Measurements from ENCODE around the gene COL27A1.

The COL27A1 gene

DNA sequence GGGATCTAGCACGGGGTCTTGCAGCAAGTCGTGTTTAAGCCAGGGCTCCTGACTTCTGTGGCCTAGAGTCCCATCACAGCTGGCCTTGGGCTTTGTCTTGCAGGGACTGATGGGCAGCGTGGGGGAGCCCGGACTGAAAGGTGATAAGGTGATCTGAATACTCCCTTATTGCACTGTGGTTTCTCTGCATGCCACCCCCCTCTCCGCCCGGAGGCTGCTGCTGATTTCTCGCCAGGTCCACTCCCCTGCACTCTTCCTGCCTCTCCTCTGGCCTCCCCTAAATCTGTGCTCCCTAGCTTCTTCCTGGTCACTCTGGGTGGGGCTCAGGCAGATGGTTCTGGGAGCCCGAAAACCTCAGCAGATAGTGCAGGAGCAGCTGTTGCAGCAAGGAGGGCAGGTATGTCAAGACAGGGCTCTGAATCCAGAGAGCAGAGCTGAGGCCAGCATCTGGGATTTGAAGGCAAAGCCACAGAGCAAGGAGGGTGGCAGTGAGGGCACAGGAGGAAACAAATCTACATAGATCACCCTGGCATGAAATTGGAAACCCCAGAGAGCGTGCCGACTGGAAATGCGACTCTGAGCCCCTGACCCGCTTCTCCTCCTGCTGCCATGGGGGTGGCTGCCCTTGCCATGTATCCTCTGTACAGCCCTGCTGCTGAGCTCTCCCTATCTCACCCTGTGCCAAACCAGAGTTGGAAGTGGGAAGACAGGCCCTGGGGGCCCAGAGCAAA lies 76.5 kb downstream of the COL27A1 start:
- H3K27ac ChIP-seq = no peak overlapping the region
- TF ChIP-seq, protein P1, sequence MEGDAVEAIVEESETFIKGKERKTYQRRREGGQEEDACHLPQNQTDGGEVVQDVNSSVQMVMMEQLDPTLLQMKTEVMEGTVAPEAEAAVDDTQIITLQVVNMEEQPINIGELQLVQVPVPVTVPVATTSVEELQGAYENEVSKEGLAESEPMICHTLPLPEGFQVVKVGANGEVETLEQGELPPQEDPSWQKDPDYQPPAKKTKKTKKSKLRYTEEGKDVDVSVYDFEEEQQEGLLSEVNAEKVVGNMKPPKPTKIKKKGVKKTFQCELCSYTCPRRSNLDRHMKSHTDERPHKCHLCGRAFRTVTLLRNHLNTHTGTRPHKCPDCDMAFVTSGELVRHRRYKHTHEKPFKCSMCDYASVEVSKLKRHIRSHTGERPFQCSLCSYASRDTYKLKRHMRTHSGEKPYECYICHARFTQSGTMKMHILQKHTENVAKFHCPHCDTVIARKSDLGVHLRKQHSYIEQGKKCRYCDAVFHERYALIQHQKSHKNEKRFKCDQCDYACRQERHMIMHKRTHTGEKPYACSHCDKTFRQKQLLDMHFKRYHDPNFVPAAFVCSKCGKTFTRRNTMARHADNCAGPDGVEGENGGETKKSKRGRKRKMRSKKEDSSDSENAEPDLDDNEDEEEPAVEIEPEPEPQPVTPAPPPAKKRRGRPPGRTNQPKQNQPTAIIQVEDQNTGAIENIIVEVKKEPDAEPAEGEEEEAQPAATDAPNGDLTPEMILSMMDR (conservative IDR thresholded peaks at IDR 0.05) = no peak
- TF ChIP-seq ZFX (IDR thresholded peaks at IDR 0.05) = no peak

DNA sequence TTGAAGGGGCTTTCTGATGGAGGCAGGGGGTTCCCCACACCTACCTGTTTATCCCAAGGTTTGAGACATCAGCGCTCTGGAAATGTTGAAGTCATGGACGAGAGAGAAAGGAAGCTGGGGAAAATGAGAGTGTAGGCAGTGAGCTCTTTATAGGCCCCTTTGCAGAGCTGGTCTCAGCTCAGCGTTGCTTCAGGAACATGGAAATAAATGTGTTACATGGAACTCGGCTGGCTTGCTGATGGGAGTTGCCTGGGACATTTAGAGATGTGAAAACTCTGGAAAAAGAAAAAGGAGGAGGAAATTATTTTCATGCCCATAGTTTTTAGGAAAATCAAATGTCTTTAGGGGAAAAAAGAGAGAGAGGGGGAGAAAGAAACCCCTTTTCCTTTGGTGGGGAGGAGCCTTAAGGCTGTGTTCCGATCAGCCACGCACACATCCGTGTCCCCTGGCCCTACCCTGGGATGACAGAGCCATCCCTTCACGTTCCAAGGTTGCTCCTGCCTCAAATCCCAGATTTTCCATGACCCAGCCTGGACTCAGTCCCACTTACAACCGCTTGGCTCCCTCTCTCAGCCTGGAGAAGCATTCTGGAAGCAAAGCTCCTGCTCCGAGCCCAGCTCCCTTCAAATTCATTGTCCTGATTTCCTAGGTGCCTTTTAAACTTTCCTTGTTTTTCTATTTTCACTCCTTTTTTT lies 78.3 kb downstream of the COL27A1 start:
- TF ChIP-seq, protein P1 (conservative IDR thresholded peaks at IDR 0.05) = no peak
- TF ChIP-seq ZFX (IDR thresholded peaks at IDR 0.05) = no peak
- H3K27ac ChIP-seq = no peak overlapping the region

DNA sequence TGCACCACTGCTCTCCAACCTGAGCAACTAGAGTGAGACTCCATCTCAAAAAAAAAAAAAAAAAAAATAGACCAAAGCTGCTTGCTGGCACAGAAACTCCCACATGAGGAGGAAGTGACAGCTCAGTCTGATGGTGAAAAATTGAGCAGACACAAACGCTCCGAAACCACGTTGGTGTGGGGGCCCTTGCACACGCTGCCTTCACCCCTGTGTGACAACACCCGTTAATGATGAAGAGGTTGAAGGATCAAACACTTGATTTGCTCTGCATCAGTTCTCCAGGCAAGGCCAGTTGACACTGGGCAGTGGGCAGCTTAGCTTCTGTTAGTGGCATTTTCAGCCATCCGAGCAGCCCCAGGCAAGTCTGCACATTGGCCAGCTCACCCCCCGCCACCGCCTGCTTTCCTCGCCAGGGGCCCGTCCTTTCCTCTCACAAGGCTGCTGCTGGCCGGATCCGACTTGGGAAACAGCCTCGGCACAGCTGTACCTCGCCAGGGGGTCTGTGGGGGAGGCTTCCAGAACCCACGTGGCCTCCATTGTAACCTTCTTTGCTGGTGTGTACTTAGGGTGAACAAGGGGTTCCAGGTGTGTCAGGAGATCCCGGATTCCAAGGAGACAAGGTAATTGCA lies 79.8 kb downstream of the COL27A1 start:
- no peak for TF ChIP-seq ZFX (IDR thresholded peaks at IDR 0.05)
- TF ChIP-seq, protein P1 (conservative IDR thresholded peaks at IDR 0.05) = no peak
- no peak overlapping the region for H3K27ac ChIP-seq

DNA sequence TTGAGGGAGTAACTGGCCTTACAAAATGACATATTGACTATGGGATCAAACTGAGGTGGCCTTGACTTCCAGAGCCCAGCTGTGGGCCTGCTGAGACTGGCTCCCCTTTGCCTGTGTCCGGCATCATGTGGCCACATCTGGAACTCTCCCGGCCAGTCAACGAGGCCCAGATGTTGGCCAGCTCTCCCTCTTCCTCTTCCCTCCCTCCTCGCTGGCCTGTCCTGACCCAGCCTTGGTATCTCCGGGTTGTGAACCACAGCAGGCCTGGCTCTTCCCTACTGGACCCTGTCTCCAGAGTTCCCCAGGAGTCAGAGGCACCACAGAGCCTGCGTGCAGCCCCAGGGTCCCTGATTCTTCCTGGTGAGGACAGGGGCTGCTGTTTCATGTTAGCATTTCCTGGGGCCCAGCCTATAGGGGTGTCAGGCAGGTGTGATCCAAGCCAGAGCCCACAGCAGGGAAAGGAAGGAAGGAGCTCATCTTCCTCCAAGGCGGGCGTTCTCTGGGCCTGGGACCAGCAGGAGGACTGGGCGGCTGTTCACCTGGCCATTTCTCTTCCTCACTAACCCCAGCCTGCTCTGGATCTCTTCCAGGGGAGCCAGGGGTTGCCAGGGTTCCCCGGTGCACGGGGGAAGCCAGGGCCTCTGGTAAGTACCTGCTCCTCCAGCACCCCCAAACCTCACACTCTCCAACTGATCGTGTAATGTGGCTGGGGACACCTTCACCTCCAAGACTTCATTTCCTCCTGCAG lies 81.2 kb downstream of the COL27A1 start:
- TF ChIP-seq ZFX (IDR thresholded peaks at IDR 0.05) = no peak
- TF ChIP-seq, protein P1 (conservative IDR thresholded peaks at IDR 0.05) = no peak
- no peak overlapping the region for H3K27ac ChIP-seq

DNA sequence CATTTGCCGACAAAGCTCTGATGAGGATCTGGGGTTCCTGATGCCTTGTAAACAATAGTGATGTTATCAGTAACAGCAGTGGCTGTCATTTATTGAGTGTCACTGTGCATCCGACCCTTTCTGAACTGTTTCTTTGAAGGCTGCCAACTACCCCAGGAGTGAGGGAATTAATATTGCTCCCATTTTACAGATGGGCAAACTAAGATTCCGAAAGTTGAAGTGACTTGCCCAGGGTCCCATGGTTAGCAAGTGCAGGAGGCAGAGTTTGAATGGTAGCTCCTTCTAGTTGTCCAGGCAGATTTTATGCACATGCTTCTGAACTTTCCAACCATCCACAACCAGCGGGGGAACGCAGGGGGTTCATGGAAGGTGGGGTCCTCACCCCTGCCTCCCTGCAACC lies 81.9 kb downstream of the COL27A1 start:
- H3K27ac ChIP-seq = no peak overlapping the region
- no peak for TF ChIP-seq ZFX (IDR thresholded peaks at IDR 0.05)
- TF ChIP-seq, protein P1 (conservative IDR thresholded peaks at IDR 0.05) = no peak

DNA sequence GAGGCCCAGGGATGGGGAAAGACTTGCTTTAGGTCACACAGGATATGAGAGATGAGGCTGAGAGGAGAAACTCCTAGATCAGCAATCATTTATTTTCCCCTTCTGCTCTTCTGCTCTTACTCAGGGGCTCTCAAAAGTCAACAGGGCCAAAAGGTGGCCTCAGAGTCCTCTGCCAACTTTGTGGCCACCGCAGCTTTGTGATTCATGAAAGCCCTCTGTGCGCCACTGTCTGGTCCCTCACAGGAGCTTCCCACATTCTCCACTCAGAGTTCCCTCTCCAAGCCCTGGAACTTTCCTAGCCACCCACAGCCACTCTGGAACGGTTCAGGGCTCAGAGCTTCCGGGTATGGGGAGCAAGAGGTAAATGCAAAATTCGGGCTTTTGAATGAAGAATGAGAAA lies 82.4 kb downstream of the COL27A1 start:
- H3K27ac ChIP-seq = no peak overlapping the region

More for the DNA sequence above, 82.4 kb downstream of the COL27A1 start:
- TF ChIP-seq ZFX (IDR thresholded peaks at IDR 0.05) = no peak
- TF ChIP-seq, protein P1 (conservative IDR thresholded peaks at IDR 0.05) = no peak

All from C4-2B (cell line).